GM18907 (cell line): ENCODE measurements around the gene MMP23B.

Experiments
- ATAC-seq: cut with Tn5 transposase; IDR thresholded peaks from one replicate; pipeline ENCODE4 v1.9.1; 2021; ENCODE audit warnings: mild to moderate bottlenecking, moderate library complexity; ENCODE audit not compliant: unreplicated experiment

The MMP23B gene

GRCh38 chr1:1618396-1619068 lies 13.4 kb upstream of the MMP23B start:
- ATAC-seq, result no peak

- ATAC-seq, result no peak
These were observed 12.0 kb upstream of the MMP23B start for GRCh38 chr1:1619917-1620361.

GRCh38 chr1:1620433-1621139 lies 11.4 kb upstream of the MMP23B start:
- ATAC-seq, result no peak

DNA sequence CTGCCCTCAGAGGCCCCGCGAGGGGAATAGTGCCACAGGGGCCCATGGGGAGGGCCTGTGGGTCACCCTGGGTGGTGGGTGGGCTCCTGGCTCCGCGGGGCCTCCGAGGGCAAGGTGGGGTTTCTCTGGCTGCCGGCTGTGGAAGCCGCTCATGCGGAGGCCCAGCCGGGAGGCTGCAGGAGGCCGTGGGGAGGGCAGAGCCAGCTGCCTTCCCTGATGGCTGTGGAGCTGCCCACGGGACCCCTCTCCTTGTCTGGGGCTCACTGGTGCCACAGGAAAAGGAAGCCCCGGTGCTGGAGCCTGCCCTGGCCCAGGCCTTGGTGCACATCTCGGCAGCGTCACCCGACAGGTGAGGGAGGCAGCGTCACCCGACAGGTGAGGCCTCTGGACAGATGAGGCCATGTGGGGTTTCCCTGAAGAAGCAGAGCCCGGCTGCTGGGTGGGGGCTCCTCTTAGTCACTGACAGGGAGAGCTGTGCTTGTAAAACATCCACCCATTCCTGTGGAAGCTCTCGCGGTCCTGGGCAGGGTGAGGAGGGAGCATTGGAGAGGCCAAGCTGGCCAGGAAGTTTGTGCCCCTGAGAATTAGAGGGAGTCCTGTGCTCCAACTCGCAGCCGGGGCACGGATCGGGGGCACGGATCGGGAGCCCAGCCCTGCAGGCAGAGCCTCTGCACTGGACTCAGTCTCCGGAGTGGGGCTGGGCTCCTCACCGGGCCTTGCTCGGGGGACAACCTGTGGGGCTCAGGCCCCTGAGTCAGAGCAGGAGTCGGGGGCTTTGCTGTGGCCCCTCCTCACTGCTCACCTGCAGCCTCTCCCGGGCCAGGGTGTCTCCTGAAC lies 10.6 kb upstream of the MMP23B start:
- no peak for ATAC-seq

GRCh38 chr1:1622010-1622787 lies 9.8 kb upstream of the MMP23B start:
- no peak for ATAC-seq

DNA sequence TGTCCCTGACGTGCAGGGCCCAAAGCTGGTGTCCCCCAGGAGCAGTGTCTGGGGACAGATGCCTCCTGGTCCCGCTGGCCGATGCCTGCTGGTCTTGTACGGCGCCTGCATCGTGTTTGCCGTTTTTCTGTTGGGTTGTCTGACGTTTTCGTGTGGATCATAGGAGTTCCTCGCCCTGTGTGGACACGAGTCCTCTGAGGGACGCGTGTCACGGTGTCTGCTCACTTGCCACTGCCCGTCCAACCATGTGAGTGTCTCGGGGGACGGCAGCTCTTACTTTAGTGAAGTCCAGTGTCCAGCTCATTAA lies 9.2 kb upstream of the MMP23B start:
- ATAC-seq, result no peak

DNA sequence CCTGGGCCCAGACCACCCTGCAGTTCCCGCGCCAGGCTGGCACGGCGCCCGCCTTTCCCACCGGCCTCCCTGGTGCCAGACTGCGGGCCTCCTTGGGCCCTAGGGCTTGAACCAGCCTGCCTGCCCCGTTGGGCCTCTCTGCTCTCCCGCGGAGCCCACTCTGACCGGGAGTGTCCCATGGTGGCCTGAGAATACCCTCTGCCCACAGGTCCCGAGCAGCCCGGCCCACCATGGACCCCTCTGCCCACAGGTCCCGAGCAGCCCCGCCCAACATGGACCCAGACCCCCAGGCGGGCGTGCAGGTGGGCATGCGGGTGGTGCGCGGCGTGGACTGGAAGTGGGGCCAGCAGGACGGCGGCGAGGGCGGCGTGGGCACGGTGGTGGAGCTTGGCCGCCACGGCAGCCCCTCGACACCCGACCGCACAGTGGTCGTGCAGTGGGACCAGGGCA lies 8.8 kb upstream of the MMP23B start:
- no peak for ATAC-seq

DNA sequence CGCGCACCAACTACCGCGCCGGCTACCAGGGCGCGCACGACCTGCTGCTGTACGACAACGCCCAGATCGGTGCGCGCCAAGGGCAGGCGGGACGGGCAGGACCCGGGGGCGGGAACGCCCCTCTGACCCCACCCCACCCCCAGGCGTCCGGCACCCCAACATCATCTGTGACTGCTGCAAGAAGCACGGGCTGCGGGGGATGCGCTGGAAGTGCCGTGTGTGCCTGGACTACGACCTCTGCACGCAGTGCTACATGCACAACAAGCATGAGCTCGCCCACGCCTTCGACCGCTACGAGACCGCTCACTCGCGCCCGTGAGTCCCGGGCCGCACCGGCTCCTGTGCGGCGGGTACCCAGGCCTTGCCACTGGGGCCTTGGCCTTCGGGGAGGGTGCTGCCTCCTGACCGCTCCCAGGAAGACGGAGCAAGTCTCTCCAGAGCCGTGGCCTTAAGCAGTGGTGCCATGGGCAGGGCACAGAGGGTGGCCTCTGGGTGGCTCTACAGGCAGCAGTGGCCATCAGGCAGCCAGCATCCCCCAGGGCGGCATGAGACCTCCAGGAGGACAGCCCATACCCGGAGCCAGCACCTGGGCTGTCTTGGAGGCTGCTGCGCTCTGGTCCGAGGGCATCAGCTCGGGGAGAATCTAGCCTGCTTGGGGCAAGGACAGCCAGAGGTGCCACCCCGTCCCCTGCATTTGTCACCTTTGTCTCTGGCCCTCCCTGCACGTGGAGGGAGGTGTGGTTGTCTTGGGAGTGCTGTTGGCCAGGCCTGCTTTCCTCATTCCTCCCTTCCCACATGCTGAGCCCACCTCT lies 8.1 kb upstream of the MMP23B start:
- ATAC-seq, result no peak

DNA sequence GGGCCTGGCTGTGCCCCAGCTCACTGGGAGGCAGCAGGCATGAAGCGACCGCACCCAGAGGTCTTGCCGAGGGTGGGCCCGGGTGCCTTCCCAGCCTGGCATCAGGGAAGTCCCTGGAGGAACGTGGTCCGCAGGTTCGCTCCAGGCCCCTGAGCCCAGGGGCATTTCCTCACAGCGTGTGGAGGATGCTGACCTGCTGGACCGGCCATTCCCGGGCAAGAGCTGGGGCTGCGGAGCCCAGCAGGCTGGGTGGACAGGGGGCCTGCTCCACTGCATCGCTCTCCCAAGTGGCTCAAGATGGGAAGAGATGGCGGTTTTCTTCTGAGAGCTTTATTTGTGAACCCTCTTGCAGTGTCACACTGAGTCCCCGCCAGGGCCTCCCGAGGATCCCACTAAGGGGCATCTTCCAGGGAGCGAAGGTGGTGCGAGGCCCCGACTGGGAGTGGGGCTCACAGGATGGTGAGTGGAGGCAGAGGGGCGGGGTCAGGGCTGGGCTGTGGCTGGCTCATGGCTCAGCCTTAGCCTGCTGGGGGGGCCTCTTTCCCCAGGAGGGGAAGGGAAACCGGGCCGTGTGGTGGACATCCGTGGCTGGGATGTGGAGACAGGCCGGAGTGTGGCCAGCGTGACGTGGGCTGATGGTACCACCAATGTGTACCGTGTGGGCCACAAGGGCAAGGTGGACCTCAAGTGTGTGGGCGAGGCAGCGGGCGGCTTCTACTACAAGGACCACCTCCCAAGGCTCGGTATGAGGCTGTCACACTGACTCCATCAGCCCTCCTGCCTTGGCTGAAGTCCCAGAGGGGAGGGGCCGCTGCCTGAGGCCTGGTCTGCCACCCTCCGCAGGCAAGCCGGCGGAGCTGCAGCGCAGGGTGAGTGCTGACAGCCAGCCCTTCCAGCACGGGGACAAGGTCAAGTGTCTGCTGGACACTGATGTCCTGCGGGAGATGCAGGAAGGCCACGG lies 7.2 kb upstream of the MMP23B start:
- ATAC-seq, result no peak

GRCh38 chr1:1625404-1625775 lies 6.6 kb upstream of the MMP23B start:
- ATAC-seq, result no peak

GRCh38 chr1:1625824-1626206 lies 6.2 kb upstream of the MMP23B start:
- ATAC-seq, result no peak

GRCh38 chr1:1626207-1627141 lies 5.5 kb upstream of the MMP23B start:
- no peak for ATAC-seq

GRCh38 chr1:1627261-1627828 lies 4.6 kb upstream of the MMP23B start:
- no peak for ATAC-seq

DNA sequence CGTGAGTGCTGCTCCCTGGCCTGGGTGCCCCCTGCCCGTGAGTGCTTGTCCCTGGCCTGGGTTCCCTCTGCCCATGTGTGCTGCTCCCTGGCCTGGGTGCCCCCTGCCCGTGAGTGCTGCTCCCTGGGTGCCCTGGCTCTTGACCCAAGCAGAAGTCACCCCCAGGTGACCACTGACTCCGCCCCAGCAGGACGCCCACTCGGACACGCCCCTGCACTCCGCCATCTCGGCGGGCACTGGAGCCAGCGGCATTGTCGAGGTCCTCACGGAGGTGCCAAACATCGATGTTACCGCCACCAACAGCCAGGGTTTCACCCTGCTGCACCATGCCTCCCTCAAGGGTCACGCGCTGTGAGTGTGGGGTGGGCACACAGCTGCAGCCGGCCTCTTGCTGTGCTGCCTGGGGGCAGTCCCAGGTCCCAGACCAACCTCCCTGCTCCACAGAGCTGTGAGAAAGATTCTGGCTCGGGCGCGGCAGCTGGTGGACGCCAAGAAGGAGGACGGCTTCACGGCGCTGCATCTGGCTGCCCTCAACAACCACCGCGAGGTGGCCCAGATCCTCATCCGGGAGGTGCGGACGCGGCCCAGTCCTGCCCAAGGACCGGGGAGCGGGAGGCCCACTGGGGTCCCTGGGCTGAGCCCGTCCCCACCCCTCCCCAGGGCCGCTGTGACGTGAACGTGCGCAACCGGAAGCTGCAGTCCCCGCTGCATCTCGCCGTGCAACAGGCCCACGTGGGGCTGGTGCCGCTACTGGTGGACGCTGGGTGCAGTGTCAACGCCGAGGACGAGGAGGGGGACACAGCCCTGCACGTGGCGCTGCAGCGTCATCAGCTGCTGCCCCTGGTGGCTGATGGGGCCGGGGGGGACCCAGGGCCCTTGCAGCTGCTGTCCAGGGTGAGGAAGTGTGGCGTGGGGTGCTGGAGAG lies 3.9 kb upstream of the MMP23B start:
- no peak for ATAC-seq

DNA sequence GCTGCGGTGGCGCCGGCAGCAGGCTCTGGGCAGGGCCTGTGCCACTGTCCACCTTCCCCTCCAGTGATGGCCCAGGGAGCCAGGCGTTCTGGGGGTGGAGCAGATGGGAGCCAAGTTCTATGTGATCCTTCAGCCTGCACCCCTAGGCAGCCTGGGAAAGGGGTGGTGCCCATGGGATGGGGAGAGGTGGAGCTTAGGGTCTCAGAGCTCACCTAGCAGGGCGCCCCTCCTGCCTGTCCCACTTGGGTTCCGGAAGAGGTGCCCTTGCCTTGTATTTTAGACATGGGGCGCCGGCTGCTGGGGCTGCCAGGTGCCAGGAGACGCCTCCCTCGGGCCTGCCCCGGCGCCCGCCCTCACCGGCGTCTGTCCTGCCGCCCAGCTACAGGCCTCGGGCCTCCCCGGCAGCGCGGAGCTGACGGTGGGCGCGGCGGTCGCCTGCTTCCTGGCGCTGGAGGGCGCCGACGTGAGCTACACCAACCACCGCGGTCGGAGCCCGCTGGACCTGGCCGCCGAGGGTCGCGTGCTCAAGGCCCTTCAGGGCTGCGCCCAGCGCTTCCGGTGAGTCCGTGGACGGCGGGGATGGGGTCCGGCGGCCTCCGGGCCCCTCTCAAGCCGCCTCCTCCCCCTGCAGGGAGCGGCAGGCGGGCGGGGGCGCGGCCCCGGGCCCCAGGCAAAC lies 3.1 kb upstream of the MMP23B start:
- no peak for ATAC-seq
